Muscle layer of duodenum (tissue), 2 donors: Measurements from ENCODE around the gene SEC14L6.
"Not testable (repeated sequence)": the region's sequence is repeated elsewhere in the genome, so short reads cannot be mapped to it uniquely, and the experiment has no call there.

Experiments
- H3K27ac ChIP-seq: one replicate; pipeline ENCODE4 v1.7.0; 2013; ENCODE audit warnings: mild to moderate bottlenecking, low read length
- H3K27me3 ChIP-seq: one replicate; pipeline ENCODE4 v1.7.0; 2013; ENCODE audit warnings: low read depth, mild to moderate bottlenecking, control low read depth, low read length
- H3K36me3 ChIP-seq, 2 donors: one replicate each; pipeline ENCODE4 v1.7.0; 2013; ENCODE audit warnings: low read length in 2 of 2, control low read depth in 1 of 2, mild to moderate bottlenecking in 1 of 2; ENCODE audit not compliant: insufficient read depth in 2 of 2, control insufficient read depth in 1 of 2
- H3K4me1 ChIP-seq, 2 donors: one replicate each; pipeline ENCODE4 v1.7.0; 2013; ENCODE audit warnings: low read length in 2 of 2, mild to moderate bottlenecking in 2 of 2, control low read depth in 1 of 2, moderate library complexity in 1 of 2; ENCODE audit not compliant: insufficient read depth in 2 of 2, control insufficient read depth in 1 of 2
- H3K4me3 ChIP-seq, 2 donors: one replicate each; pipeline ENCODE4 v1.7.0; 2013; ENCODE audit warnings: low read length in 2 of 2, low read depth in 1 of 2, mild to moderate bottlenecking in 1 of 2
- H3K9me3 ChIP-seq, 2 donors: one replicate each; pipeline ENCODE4 v1.7.0; 2013; ENCODE audit warnings: low read length in 2 of 2, control low read depth in 1 of 2, mild to moderate bottlenecking in 1 of 2; ENCODE audit not compliant: control insufficient read depth in 1 of 2
- donor health status: healthy.

SEC14L6 gene

GRCh38 chr22:30546616-30547015 lies at the start of gene SEC14L6:
SEC14L6 (minus strand) TSS chr22:30546741; CDS start chr22:30546682, 59 bp downstream.
- peaks cover 0 to 10% of the 10 kb centered on the region in 2 donors for H3K4me1 ChIP-seq
- no peaks in the 10 kb centered on the region for H3K9me3 ChIP-seq
- H3K27ac ChIP-seq, result no peak within 1 kb of the TSS
- no peaks in the 10 kb centered on the region for H3K36me3 ChIP-seq
- no peak within 1 kb of the TSS for H3K4me3 ChIP-seq
- peaks cover 9% of the 10 kb centered on the region for H3K27me3 ChIP-seq

GRCh38 chr22:30596199-30596598 lies 49.7 kb upstream of the SEC14L6 start:
- Histone ChIP-seq H3K27ac (no peak overlapping the region), H3K9me3 (no peaks in the 10 kb centered on the region), H3K4me3 (no peak overlapping the region), H3K4me1 (peaks cover 0 to under 1% of the 10 kb centered on the region in 2 donors), H3K27me3 (no peaks in the 10 kb centered on the region), H3K36me3 (no peaks in the 10 kb centered on the region)

- H3K9me3 ChIP-seq, H3K27ac ChIP-seq, H3K27me3 ChIP-seq: not testable (repeated sequence)
- Histone ChIP-seq H3K36me3 (peaks cover 19 to 21% of the 10 kb centered on the region in 2 donors), H3K4me1 (peaks cover 10 to 17% of the 10 kb centered on the region in 2 donors), H3K4me3 (peak overlapping the region; percentile 83 to 93)
Measured at GRCh38 chr22:30592360-30592713, 45.8 kb upstream of the SEC14L6 start.

GRCh38 chr22:30591588-30592359 lies 45.2 kb upstream of the SEC14L6 start, which contains the start of gene PES1:
PES1 (minus strand) TSS chr22:30591910; CDS start chr22:30591833, 77 bp downstream.
- no peaks in the 10 kb centered on the region for H3K9me3 ChIP-seq
- peaks cover 10 to 17% of the 10 kb centered on the region in 2 donors for H3K4me1 ChIP-seq
- peak within 1 kb of the TSS; percentile 87 for H3K27ac ChIP-seq

GRCh38 chr22:30591191-30591587 lies 44.6 kb upstream of the SEC14L6 start:
- peaks cover 10 to 17% of the 10 kb centered on the region in 2 donors for H3K4me1 ChIP-seq
- no peaks in the 10 kb centered on the region for H3K9me3 ChIP-seq
- peak overlapping the region; percentile 83 to 93 for H3K4me3 ChIP-seq
- H3K27me3 ChIP-seq, result no peaks in the 10 kb centered on the region
- H3K36me3 ChIP-seq, result peaks cover 30 to 32% of the 10 kb centered on the region in 2 donors
- H3K27ac ChIP-seq, result peak overlapping the region; percentile 87

More at GRCh38 chr22:30591588-30592359, 45.2 kb upstream of the SEC14L6 start, which contains the start of gene PES1:
- peaks cover 25 to 26% of the 10 kb centered on the region in 2 donors for H3K36me3 ChIP-seq
- no peaks in the 10 kb centered on the region for H3K27me3 ChIP-seq
- H3K4me3 ChIP-seq, result peak within 1 kb of the TSS; percentile 83 to 93

GRCh38 chr22:30586414-30586813 lies 39.9 kb upstream of the SEC14L6 start:
- Histone ChIP-seq H3K36me3 (peaks cover 74 to 78% of the 10 kb centered on the region in 2 donors), H3K27ac (no peak overlapping the region), H3K4me1 (peaks cover 10 to 17% of the 10 kb centered on the region in 2 donors), H3K27me3 (no peaks in the 10 kb centered on the region), H3K4me3 (no peak overlapping the region), H3K9me3 (no peaks in the 10 kb centered on the region)

- Histone ChIP-seq H3K27me3 (no peaks in the 10 kb centered on the region), H3K27ac (no peak overlapping the region), H3K4me1 (no peaks in the 10 kb centered on the region), H3K9me3 (no peaks in the 10 kb centered on the region), H3K36me3 (peaks cover 91 to 97% of the 10 kb centered on the region in 2 donors), H3K4me3 (no peak overlapping the region)
Measured at GRCh38 chr22:30584441-30584840, 37.9 kb upstream of the SEC14L6 start.

- H3K4me1 ChIP-seq, result no peaks in the 10 kb centered on the region
- no peak overlapping the region for H3K27ac ChIP-seq
- no peaks in the 10 kb centered on the region for H3K27me3 ChIP-seq
- peaks cover 86 to 98% of the 10 kb centered on the region in 2 donors for H3K36me3 ChIP-seq
- H3K9me3 ChIP-seq, result no peaks in the 10 kb centered on the region
- no peak overlapping the region for H3K4me3 ChIP-seq
Measured at GRCh38 chr22:30582788-30583545, 36.4 kb upstream of the SEC14L6 start.

- Histone ChIP-seq H3K36me3 (peaks cover 83 to 98% of the 10 kb centered on the region in 2 donors), H3K4me3 (no peak overlapping the region), H3K4me1 (no peaks in the 10 kb centered on the region), H3K27ac (no peak overlapping the region), H3K9me3 (no peaks in the 10 kb centered on the region), H3K27me3 (no peaks in the 10 kb centered on the region)
Measured at GRCh38 chr22:30582051-30582450, 35.5 kb upstream of the SEC14L6 start.

- no peak overlapping the region for H3K27ac ChIP-seq
- H3K36me3 ChIP-seq, result peaks cover 82 to 98% of the 10 kb centered on the region in 2 donors
- H3K27me3 ChIP-seq, result no peaks in the 10 kb centered on the region
- no peaks in the 10 kb centered on the region for H3K9me3 ChIP-seq
- peaks cover under 1% of the 10 kb centered on the region in 2 donors for H3K4me1 ChIP-seq
- H3K4me3 ChIP-seq, result no peak overlapping the region
Measured at GRCh38 chr22:30580896-30581295, 34.4 kb upstream of the SEC14L6 start.

GRCh38 chr22:30578481-30578880 lies 31.9 kb upstream of the SEC14L6 start:
- Histone ChIP-seq H3K4me1 (peaks cover 4 to 20% of the 10 kb centered on the region in 2 donors), H3K9me3 (no peaks in the 10 kb centered on the region), H3K27ac (no peak overlapping the region), H3K4me3 (no peak overlapping the region), H3K36me3 (peaks cover 65 to 81% of the 10 kb centered on the region in 2 donors), H3K27me3 (no peaks in the 10 kb centered on the region)
